ENCODE data around the gene KLF12.

DNA sequence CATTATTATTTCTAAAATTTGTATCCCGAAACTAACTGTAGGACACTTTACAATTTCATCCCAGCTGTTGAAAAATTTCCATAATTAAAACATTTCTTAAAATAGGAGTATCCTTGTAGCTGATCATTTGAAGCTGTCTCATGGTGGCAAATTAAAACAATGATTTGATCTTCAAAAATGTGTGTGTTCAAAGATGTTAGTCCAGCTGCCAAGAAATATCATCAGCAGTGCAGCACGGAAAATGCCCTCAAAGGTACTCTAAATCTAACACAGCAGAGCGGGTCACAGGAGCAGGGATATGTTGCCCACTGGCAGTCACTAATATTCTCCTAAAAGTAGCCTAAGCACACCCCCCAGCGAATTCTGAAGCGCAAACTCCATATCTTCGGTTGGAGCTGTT lies 31.0 kb downstream of the KLF12 start:
- TF ChIP-seq POLR2A (IDR thresholded peaks at IDR 0.05; ENCODE audit: low read depth, low read length) (no peak), POLR2AphosphoS5 (IDR thresholded peaks at IDR 0.05; ENCODE audit: low read depth, low read length) (no peak)
